PC-3 (cell line): Measurements from ENCODE around the gene TC2N. TPM values are rescaled to one million over a fixed set of nuclear protein-coding genes. Genes with fewer than 3 reads are reported as not detected.

ENCODE experiments used
- ATAC-seq: fragments of 200-7000 bp; cut with Tn5 transposase; 2 replicates; pipeline ENCODE4 v1.9.1; 2020; ENCODE audit warnings: mild to moderate bottlenecking, moderate library complexity
- BruUV-seq: library from RNA; stranded (reverse); fragments of 400-500 nt; replicated peaks from 2 replicates; lab custom pipeline; 2021; lab: Mats Ljungman, UMichigan
- CTCF ChIA-PET: fragments of 300-600 bp; sonication (Branson Sonifier 250); formaldehyde crosslinking; loops from one replicate; lab custom pipeline; 2022; ENCODE audit warnings: antibody characterized with exemption; lab: Charles Lee
- POLR2A ChIA-PET: fragments of 300-600 bp; sonication (Branson Sonifier 250); formaldehyde crosslinking; loops from one replicate; lab custom pipeline; 2022; ENCODE audit warnings: antibody characterized with exemption; ENCODE audit not compliant: unreplicated experiment; lab: Charles Lee
- DNase-seq: peaks from one replicate; pipeline ENCODE4 v3.0.0-alpha.2; 2015
- H2AFZ ChIP-seq: fragments of 300-600 bp; sonication (generic); 2 replicates; pipeline ENCODE4 v1.6.0; 2016; ENCODE audit warnings: antibody characterized with exemption, low read length
- H3F3A ChIP-seq: fragments of 300-600 bp; sonication (generic); one replicate; pipeline ENCODE4 v1.6.0; 2017; ENCODE audit warnings: antibody characterized with exemption, low read length, control low read depth, mild to moderate bottlenecking; ENCODE audit not compliant: unreplicated experiment
- H3K27ac ChIP-seq: fragments of 300-600 bp; sonication (generic); 2 replicates; pipeline ENCODE4 v1.5.1; 2016; ENCODE audit warnings: mild to moderate bottlenecking, low read length
- H3K27me3 ChIP-seq: fragments of 300-600 bp; sonication (generic); 2 replicates; pipeline ENCODE4 v1.6.1; 2016; ENCODE audit warnings: low read length, mixed read lengths
- H3K36me3 ChIP-seq: fragments of 300-600 bp; sonication (generic); 2 replicates; pipeline ENCODE4 v1.6.1; 2016; ENCODE audit warnings: low read depth, mixed run types, low read length, mixed read lengths
- H3K4me1 ChIP-seq: fragments of 300-600 bp; sonication (generic); 2 replicates; pipeline ENCODE4 v1.5.1; 2016; ENCODE audit warnings: low read length; ENCODE audit not compliant: insufficient read depth
- H3K4me2 ChIP-seq: fragments of 300-600 bp; sonication (generic); 2 replicates; pipeline ENCODE4 v1.6.0; 2016; ENCODE audit warnings: low read length
- H3K4me3 ChIP-seq: fragments of 300-600 bp; sonication (generic); 2 replicates; pipeline ENCODE4 v1.5.1; 2016; ENCODE audit warnings: mild to moderate bottlenecking, low read length, mixed read lengths
- H3K79me2 ChIP-seq: fragments of 300-600 bp; sonication (generic); 2 replicates; pipeline ENCODE4 v1.6.1; 2017; ENCODE audit warnings: low read length, mixed read lengths
- H3K9ac ChIP-seq: fragments of 300-600 bp; sonication (generic); 2 replicates; pipeline ENCODE4 v1.6.0; 2016; ENCODE audit warnings: mild to moderate bottlenecking, low read length
- H3K9me2 ChIP-seq: fragments of 300-600 bp; sonication (generic); replicated peaks from 2 replicates; pipeline ENCODE4 v1.6.1; 2016; ENCODE audit warnings: mixed run types, low read length, mixed read lengths
- H3K9me3 ChIP-seq: fragments of 300-600 bp; sonication (generic); 2 replicates; pipeline ENCODE4 v1.6.1; 2016; ENCODE audit warnings: low read length, mixed read lengths
- H4K20me1 ChIP-seq: fragments of 300-600 bp; sonication (generic); 2 replicates; pipeline ENCODE4 v1.6.1; 2016; ENCODE audit warnings: low read length, mixed read lengths
- EZH2 ChIP-seq: fragments of 300-600 bp; sonication (generic); IDR thresholded peaks from one replicate; pipeline ENCODE4 v1.6.1; 2017; ENCODE audit warnings: antibody characterized with exemption, mild to moderate bottlenecking, low read length; ENCODE audit not compliant: unreplicated experiment
- EZH2phosphoT487 ChIP-seq: fragments of 300-600 bp; sonication (generic); IDR thresholded peaks from 2 replicates; pipeline ENCODE4 v1.6.1; 2018; ENCODE audit warnings: mild to moderate bottlenecking, antibody characterized with exemption, low read length, borderline replicate concordance
- intact Hi-C: fragments of 100-400 bp; cut with micrococcal nuclease; formaldehyde crosslinking; loops from 2 replicates; pipeline ENCODE4 v1.9.0; 2023
- total RNA-seq: library from RNA; depleted of rRNA; stranded (reverse); fragments of >200 nt; gene quantifications from 2 replicates; pipeline ENCODE4 v1.2.3, GENCODE V29; 2014
- TF ChIP-seq, protein P1 (sequence below): fragments of 300-600 bp; sonication (generic); conservative IDR thresholded peaks from 2 replicates; pipeline ENCODE4 v1.5.1; 2017; ENCODE audit warnings: antibody characterized with exemption, low read depth, mild to moderate bottlenecking, low read length

The TC2N gene
- total RNA-seq, 1 experiment from 2014 or later = 6.2 TPM

DNA sequence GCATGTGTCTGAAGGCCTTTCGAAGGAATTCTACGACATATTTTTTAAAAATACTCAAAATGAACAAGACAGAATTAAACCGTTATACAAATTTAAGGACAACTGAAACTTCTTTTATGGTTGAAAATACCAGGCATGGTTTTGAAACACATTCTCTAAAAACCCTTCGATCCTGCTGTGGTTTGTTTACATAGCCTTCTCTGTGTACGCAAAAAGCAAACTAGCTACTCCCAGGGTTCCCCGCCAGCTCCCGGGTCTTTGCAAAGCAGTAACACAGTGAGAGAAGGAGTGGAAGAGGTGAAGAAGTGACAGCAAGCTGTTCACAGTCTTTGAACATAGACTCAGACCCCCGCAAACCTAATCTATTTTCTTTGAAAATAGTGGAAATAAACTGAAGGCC is 2.2 kb upstream of the TC2N start:
- no peak for ATAC-seq
- H3K9ac ChIP-seq = no peak overlapping the region
- no peaks in the 10 kb centered on the region for H3F3A ChIP-seq
- no peaks in the 10 kb centered on the region for H3K9me3 ChIP-seq
- no peaks in the 10 kb centered on the region for H3K9me2 ChIP-seq
- TF ChIP-seq EZH2phosphoT487 (no peak), EZH2 (no peak)
- TF ChIP-seq, protein P1, sequence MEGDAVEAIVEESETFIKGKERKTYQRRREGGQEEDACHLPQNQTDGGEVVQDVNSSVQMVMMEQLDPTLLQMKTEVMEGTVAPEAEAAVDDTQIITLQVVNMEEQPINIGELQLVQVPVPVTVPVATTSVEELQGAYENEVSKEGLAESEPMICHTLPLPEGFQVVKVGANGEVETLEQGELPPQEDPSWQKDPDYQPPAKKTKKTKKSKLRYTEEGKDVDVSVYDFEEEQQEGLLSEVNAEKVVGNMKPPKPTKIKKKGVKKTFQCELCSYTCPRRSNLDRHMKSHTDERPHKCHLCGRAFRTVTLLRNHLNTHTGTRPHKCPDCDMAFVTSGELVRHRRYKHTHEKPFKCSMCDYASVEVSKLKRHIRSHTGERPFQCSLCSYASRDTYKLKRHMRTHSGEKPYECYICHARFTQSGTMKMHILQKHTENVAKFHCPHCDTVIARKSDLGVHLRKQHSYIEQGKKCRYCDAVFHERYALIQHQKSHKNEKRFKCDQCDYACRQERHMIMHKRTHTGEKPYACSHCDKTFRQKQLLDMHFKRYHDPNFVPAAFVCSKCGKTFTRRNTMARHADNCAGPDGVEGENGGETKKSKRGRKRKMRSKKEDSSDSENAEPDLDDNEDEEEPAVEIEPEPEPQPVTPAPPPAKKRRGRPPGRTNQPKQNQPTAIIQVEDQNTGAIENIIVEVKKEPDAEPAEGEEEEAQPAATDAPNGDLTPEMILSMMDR = no peak
- H3K36me3 ChIP-seq = no peaks in the 10 kb centered on the region
- CTCF ChIA-PET = no interaction called here
- peak overlapping the region; percentile 58 for H3K4me2 ChIP-seq
- no peaks in the 10 kb centered on the region for H3K27me3 ChIP-seq
- POLR2A ChIA-PET = no interaction called here
- H3K27ac ChIP-seq = no peak overlapping the region
- peak overlapping the region; percentile 10; the same call in 1 of the 2 replicates for H3K4me3 ChIP-seq
- H3K79me2 ChIP-seq = no peaks in the 10 kb centered on the region
- no peak for DNase-seq
- peaks cover 34% of the 10 kb centered on the region for H3K4me1 ChIP-seq
- BruUV-seq = no TSS peak
- intact Hi-C loops = no loop called here
- H2AFZ ChIP-seq = peak overlapping the region; percentile 68; the same call in 1 of the 2 replicates
- no peaks in the 10 kb centered on the region for H4K20me1 ChIP-seq

DNA sequence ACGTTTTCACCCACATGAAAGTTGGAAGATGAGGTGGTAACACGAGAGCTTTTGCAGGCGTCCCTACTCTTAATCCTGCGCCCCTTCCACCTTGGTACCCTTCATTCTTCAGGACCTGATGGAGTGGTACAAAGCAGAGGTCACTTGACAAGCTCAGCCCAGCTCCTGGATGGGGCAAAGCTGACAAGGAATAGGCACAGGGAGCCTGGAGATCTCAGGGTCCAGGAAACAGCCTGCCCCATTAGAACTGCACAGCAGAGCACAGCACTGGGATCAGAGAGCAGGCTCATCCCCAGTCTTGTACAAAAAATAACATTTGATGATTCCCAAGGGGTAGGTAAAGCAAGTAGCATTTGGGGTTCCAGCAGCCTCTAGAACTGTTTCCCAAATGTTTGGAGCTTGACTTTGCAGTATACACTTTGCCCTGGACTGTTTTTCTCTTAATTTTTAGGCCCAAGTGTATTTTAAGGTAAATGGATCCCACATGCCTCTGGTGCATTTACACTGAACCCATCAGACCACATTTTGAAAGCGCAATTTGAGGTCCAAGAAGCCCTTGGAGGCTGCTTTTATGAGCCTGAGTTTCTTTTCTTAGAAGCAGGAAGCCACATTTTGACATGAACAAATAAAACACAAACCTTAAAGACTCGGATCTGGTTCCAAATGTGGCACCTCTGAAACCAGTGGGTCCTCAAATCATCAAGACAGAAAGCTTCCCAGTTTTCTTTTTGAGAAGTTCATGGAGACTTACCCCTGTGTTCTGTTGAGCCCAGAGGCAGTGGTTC is 633 bp downstream of the TC2N start:
- no peaks in the 10 kb centered on the region for H3K79me2 ChIP-seq
- H3K4me1 ChIP-seq = peaks cover 13% of the 10 kb centered on the region
- no peak overlapping the region for H3K27ac ChIP-seq
- H3K36me3 ChIP-seq = no peaks in the 10 kb centered on the region
- no peak for ATAC-seq
- H4K20me1 ChIP-seq = no peaks in the 10 kb centered on the region
- ChIA-PET POLR2A (no interaction called here), CTCF (no interaction called here)
- BruUV-seq = no TSS peak
- intact Hi-C loops = no loop called here
- TF ChIP-seq EZH2 = no peak
- TF ChIP-seq, protein P1 = no peak
- no peak for TF ChIP-seq EZH2phosphoT487
- H3K27me3 ChIP-seq = no peaks in the 10 kb centered on the region; the same call in 1 of the 2 replicates
- no peak overlapping the region for H2AFZ ChIP-seq
- no peaks in the 10 kb centered on the region for H3F3A ChIP-seq
- no peaks in the 10 kb centered on the region for H3K9me3 ChIP-seq
- H3K9me2 ChIP-seq = no peaks in the 10 kb centered on the region
- H3K4me3 ChIP-seq = no peak overlapping the region
- H3K9ac ChIP-seq = no peak overlapping the region
- no peak overlapping the region for H3K4me2 ChIP-seq
- no peak for DNase-seq

DNA sequence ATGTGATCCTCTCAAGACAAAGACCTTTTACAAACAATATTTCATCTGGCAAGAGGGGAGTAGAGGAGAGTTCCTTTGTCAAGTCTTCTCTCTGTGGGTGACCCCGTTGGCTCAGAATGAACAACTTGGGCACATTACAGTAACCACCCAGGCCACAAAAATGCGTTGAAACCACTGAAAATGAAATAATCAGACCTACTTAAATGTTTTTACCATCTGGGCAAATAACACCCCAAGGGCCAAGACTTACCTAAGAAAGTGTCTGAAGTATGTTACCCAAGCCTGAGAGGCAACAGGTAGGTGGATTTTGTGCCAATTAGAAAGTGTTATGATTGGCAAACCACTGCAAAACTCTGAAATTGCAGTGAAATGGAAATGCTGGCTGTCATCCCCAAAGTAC is 1.3 kb downstream of the TC2N start:
- Histone ChIP-seq H3F3A (no peaks in the 10 kb centered on the region), H4K20me1 (no peaks in the 10 kb centered on the region), H3K9me2 (no peaks in the 10 kb centered on the region), H3K4me3 (no peak overlapping the region), H3K4me2 (no peak overlapping the region), H3K4me1 (peaks cover 13% of the 10 kb centered on the region), H3K27ac (no peak overlapping the region), H3K9ac (no peak overlapping the region), H3K27me3 (peaks cover 3% of the 10 kb centered on the region; the same call in 1 of the 2 replicates), H3K9me3 (no peaks in the 10 kb centered on the region), H3K79me2 (no peaks in the 10 kb centered on the region), H2AFZ (no peak overlapping the region), H3K36me3 (no peaks in the 10 kb centered on the region)
- intact Hi-C loops = no loop called here
- BruUV-seq = no TSS peak
- ATAC-seq = no peak
- ChIA-PET POLR2A (no interaction called here), CTCF (no interaction called here)
- no peak for TF ChIP-seq EZH2
- TF ChIP-seq EZH2phosphoT487 = no peak
- TF ChIP-seq, protein P1 = no peak
- peak; percentile 15 for DNase-seq
